HCT116 (cell line): ENCODE measurements around the gene SZT2. TPM values are rescaled to one million over a fixed set of nuclear protein-coding genes. Genes with fewer than 3 reads are reported as not detected.

Source experiments
- ATAC-seq: fragments of 200-7000 bp; cut with Tn5 transposase; 2 replicates; pipeline ENCODE4 v1.9.1; 2020; ENCODE audit warnings: mild to moderate bottlenecking, moderate library complexity
- BruUV-seq: library from RNA; stranded (reverse); fragments of 400-500 nt; replicated peaks from 2 replicates; lab custom pipeline; 2021; lab: Mats Ljungman, UMichigan
- CTCF ChIA-PET: fragments of 300-600 bp; sonication (Branson Sonifier 250); formaldehyde crosslinking; loops from one replicate; lab custom pipeline; 2021; ENCODE audit warnings: antibody characterized with exemption; lab: Charles Lee
- POLR2A ChIA-PET: fragments of 300-600, 350-600 bp; sonication (Branson Sonifier 250); formaldehyde crosslinking; loops from one replicate; lab custom pipeline; 2021; ENCODE audit warnings: antibody characterized with exemption; lab: Charles Lee
- RAD21 ChIA-PET, 2 experiments: fragments of 300-600 bp; sonication (Branson Sonifier 250); formaldehyde crosslinking; loops; one replicate each; lab custom pipeline; 2023; ENCODE audit warnings: low total read pairs in 2 of 2; ENCODE audit not compliant: uncharacterized antibody in 2 of 2, unreplicated experiment in 2 of 2, low non-redundant PET in 1 of 2; lab: Charles Lee
- DNase-seq: peaks from one replicate; pipeline ENCODE4 v3.0.0-alpha.2; 2010; ENCODE audit warnings: low read depth, low spot score
- H2AFZ ChIP-seq: fragments of 200-600 bp; shearing (Covaris generic), sonication (generic); 2 replicates; pipeline ENCODE4 v1.6.1; 2017; ENCODE audit warnings: low read depth, mixed run types, mixed read lengths, antibody characterized with exemption, low read length; ENCODE audit not compliant: poor library complexity, severe bottlenecking
- H3K27ac ChIP-seq: 2 replicates; pipeline ENCODE4 v1.5.1; 2012; ENCODE audit warnings: low read depth, low read length
- H3K27me3 ChIP-seq: fragments of 200-600 bp; sonication (generic); 2 replicates; pipeline ENCODE4 v1.6.1; 2016; ENCODE audit warnings: mixed run types, low read length, mixed read lengths; ENCODE audit not compliant: insufficient read depth
- H3K36me3 ChIP-seq, 2 experiments: fragments of 200-500 bp in 1 of 2; fragments of 200-600 bp in 1 of 2; sonication (Bioruptor generic) in 1 of 2; sonication (generic) in 1 of 2; 2 replicates each; pipeline versions ENCODE4 v1.5.1 to v1.6.1; 2014 to 2016; ENCODE audit warnings: low read length in 2 of 2, inconsistent platforms in 1 of 2, mixed read lengths in 1 of 2, mixed run types in 1 of 2; ENCODE audit not compliant: insufficient read depth in 2 of 2, control insufficient read depth in 1 of 2
- H3K4me1 ChIP-seq, 2 experiments: fragments of 200-600 bp in 1 of 2; sonication (generic) in 1 of 2; 2 replicates each; pipeline versions ENCODE4 v1.5.1 to v1.6.1; 2012 to 2017; ENCODE audit warnings: low read length in 2 of 2, inconsistent platforms in 1 of 2, mild to moderate bottlenecking in 1 of 2, mixed read lengths in 1 of 2, mixed run types in 1 of 2, moderate library complexity in 1 of 2; ENCODE audit not compliant: insufficient read depth in 2 of 2, control insufficient read depth in 1 of 2
- H3K4me2 ChIP-seq: fragments of 200-600 bp; sonication (generic); 2 replicates; pipeline ENCODE4 v1.6.1; 2017; ENCODE audit warnings: mixed run types, low read length, mixed read lengths
- H3K4me3 ChIP-seq, 2 experiments: fragments of 200-600 bp in 1 of 2; sonication (generic) in 1 of 2; replicated peaks in 1 of 2; 2 replicates each; pipeline ENCODE4 v1.5.1; 2011 to 2016; ENCODE audit warnings: low read length in 2 of 2, control low read depth in 1 of 2, low read depth in 1 of 2, mild to moderate bottlenecking in 1 of 2, mixed read lengths in 1 of 2, mixed run types in 1 of 2
- H3K79me2 ChIP-seq: fragments of 200-600 bp; sonication (generic); 2 replicates; pipeline ENCODE4 v1.6.1; 2017; ENCODE audit warnings: mild to moderate bottlenecking, mixed run types, low read length, moderate library complexity, mixed read lengths; ENCODE audit not compliant: insufficient read depth
- H3K9ac ChIP-seq: fragments of 200-600 bp; sonication (generic); 2 replicates; pipeline ENCODE4 v1.6.1; 2016; ENCODE audit warnings: low read length, mixed read lengths
- H3K9me2 ChIP-seq: fragments of 200-600 bp; sonication (generic), shearing (Covaris generic); 2 replicates; pipeline ENCODE4 v1.6.1; 2017; ENCODE audit warnings: mixed run types, mild to moderate bottlenecking, moderate library complexity; ENCODE audit not compliant: insufficient read depth
- H3K9me3 ChIP-seq, 2 experiments: fragments of 200-500 bp in 1 of 2; fragments of 200-600 bp in 1 of 2; sonication (Bioruptor generic) in 1 of 2; sonication (generic) in 1 of 2; 2 replicates each; pipeline ENCODE4 v1.6.1; 2014 to 2017; ENCODE audit warnings: low read length in 2 of 2, mixed read lengths in 2 of 2, inconsistent platforms in 1 of 2, low read depth in 1 of 2, mild to moderate bottlenecking in 1 of 2, mixed run types in 1 of 2, moderate library complexity in 1 of 2; ENCODE audit not compliant: control insufficient read depth in 1 of 2, insufficient read depth in 1 of 2
- H4K20me1 ChIP-seq: fragments of 200-600 bp; sonication (generic), shearing (Covaris generic); 2 replicates; pipeline ENCODE4 v1.6.1; 2017; ENCODE audit warnings: mixed run types, mild to moderate bottlenecking, moderate library complexity; ENCODE audit not compliant: insufficient read depth
- CBX3 ChIP-seq: IDR thresholded peaks from 2 replicates; pipeline ENCODE4 v1.6.1; 2012; ENCODE audit warnings: low read depth
- EGR1 ChIP-seq: IDR thresholded peaks from 2 replicates; pipeline ENCODE4 v1.6.1; 2012; ENCODE audit warnings: low read depth
- EZH2 ChIP-seq: fragments of 200-600 bp; sonication (generic); IDR thresholded peaks from 2 replicates; pipeline ENCODE4 v1.6.1; 2017; ENCODE audit warnings: antibody characterized with exemption, mixed run types
- EZH2phosphoT487 ChIP-seq: fragments of 200-600 bp; IDR thresholded peaks from 2 replicates; pipeline ENCODE4 v1.6.1; 2018; ENCODE audit warnings: antibody characterized with exemption, borderline replicate concordance
- POLR2A ChIP-seq: IDR thresholded peaks from 2 replicates; pipeline ENCODE4 v1.7.0; 2011; ENCODE audit warnings: borderline replicate concordance; ENCODE audit not compliant: insufficient read depth, insufficient read length; ENCODE audit errors: extremely low read depth
- POLR2AphosphoS5 ChIP-seq: IDR thresholded peaks from 2 replicates; pipeline ENCODE4 v1.6.1; 2011; ENCODE audit warnings: mild to moderate bottlenecking, low read depth, low read length, moderate library complexity
- REST ChIP-seq: IDR thresholded peaks from 2 replicates; pipeline ENCODE4 v1.6.1; 2012; ENCODE audit warnings: low read depth
- SP1 ChIP-seq: IDR thresholded peaks from 2 replicates; pipeline ENCODE4 v1.6.1; 2012; ENCODE audit warnings: low read depth
- TCF7L2 ChIP-seq: IDR thresholded peaks from 2 replicates; pipeline ENCODE4 v1.7.0; 2011; ENCODE audit warnings: borderline replicate concordance, inconsistent platforms; ENCODE audit not compliant: insufficient read depth, insufficient read length; ENCODE audit errors: extremely low read depth
- ZBTB33 ChIP-seq: IDR thresholded peaks from 2 replicates; pipeline ENCODE4 v1.6.1; 2011; ENCODE audit warnings: mild to moderate bottlenecking, low read length, moderate library complexity; ENCODE audit not compliant: insufficient replicate concordance; ENCODE audit errors: extremely low read depth
- ZFX ChIP-seq: fragments of 450-650 bp; IDR thresholded peaks from 2 replicates; pipeline ENCODE4 v1.6.1; 2017
- intact Hi-C: fragments of 100-400 bp; cut with micrococcal nuclease; formaldehyde crosslinking; loops from 2 replicates; pipeline ENCODE4 v1.10.0; 2022
- total RNA-seq: library from RNA; stranded (reverse); gene quantifications from one replicate; pipeline ENCODE4 v1.2.1, GENCODE V29; 2021; ENCODE audit not compliant: unreplicated experiment

Gene SZT2
- total RNA-seq, 1 experiment from 2014 or later, result 43.0 TPM

- Histone ChIP-seq H3K4me2 (no peak overlapping the region), H3K9ac (no peak overlapping the region), H3K9me3 (no peaks in the 10 kb centered on the region), H3K27me3 (no peaks in the 10 kb centered on the region), H3K4me1 (peaks cover 0 to 4% of the 10 kb centered on the region in 2 experiments; a peak in 1 of 4 replicates), H3K9me2 (no peaks in the 10 kb centered on the region), H3K79me2 (no peaks in the 10 kb centered on the region), H4K20me1 (no peaks in the 10 kb centered on the region), H2AFZ (no peak overlapping the region), H3K4me3 (no peak overlapping the region), H3K27ac (no peak overlapping the region), H3K36me3 (no peaks in the 10 kb centered on the region)
- intact Hi-C loops, result no loop called here
- no peak for TF ChIP-seq ZBTB33
- TF ChIP-seq CBX3, result no peak
- TF ChIP-seq POLR2A, result no peak
- no peak for TF ChIP-seq EGR1
- no peak for TF ChIP-seq POLR2AphosphoS5
- TF ChIP-seq EZH2, result no peak
- ChIA-PET RAD21 (no interaction called here), POLR2A (interaction anchor here (1.1 kb wide), 1 partner anchor 187 kb away, joined by 4 read pairs; the partner anchor contains the start of gene KDM4A), CTCF (no interaction called here)
- DNase-seq (no peak), ATAC-seq (no peak)
- no TSS peak for BruUV-seq
Observed at GRCh38 chr1:43463479-43463878, 73.8 kb downstream of the SZT2 start.

- H3K4me3 ChIP-seq, result no peak overlapping the region
- H3K27ac ChIP-seq, result no peak overlapping the region
- H3K9me2 ChIP-seq, result no peaks in the 10 kb centered on the region
- H3K27me3 ChIP-seq, result no peaks in the 10 kb centered on the region
- no peak overlapping the region for H3K4me2 ChIP-seq
- ChIA-PET RAD21 (no interaction called here), CTCF (no interaction called here), POLR2A (interaction anchor here (0.9 kb wide), 1 partner anchor 11 kb away, joined by 3 read pairs; the partner anchor contains the start of gene HYI)
- H3K4me1 ChIP-seq, result peaks cover 0 to 4% of the 10 kb centered on the region in 2 experiments; a peak in 1 of 4 replicates
- DNase-seq (no peak), ATAC-seq (no peak)
- H3K36me3 ChIP-seq, result no peaks in the 10 kb centered on the region
- H2AFZ ChIP-seq, result no peak overlapping the region
- no peaks in the 10 kb centered on the region for H4K20me1 ChIP-seq
- intact Hi-C loops, result no loop called here
- H3K9ac ChIP-seq, result no peak overlapping the region
- no TSS peak for BruUV-seq
- H3K9me3 ChIP-seq, result no peaks in the 10 kb centered on the region
- no peaks in the 10 kb centered on the region for H3K79me2 ChIP-seq
- no peak for TF ChIP-seq EZH2phosphoT487
- no peak for TF ChIP-seq TCF7L2
- TF ChIP-seq EZH2, result no peak
- TF ChIP-seq SP1, result no peak
- TF ChIP-seq ZBTB33, result no peak
- TF ChIP-seq CBX3, result no peak
- no peak for TF ChIP-seq EGR1
- no peak for TF ChIP-seq REST
- no peak for TF ChIP-seq ZFX
Observed at GRCh38 chr1:43464681-43465504, 75.2 kb downstream of the SZT2 start.
